Body of pancreas (tissue), 4 donors: ENCODE measurements around the gene ZNF516. TPM values are rescaled to one million over a fixed set of nuclear protein-coding genes. Genes with fewer than 3 reads are reported as not detected.

Source experiments
- ATAC-seq: fragments of 150-250 bp; one replicate; pipeline ENCODE4 v1.9.1; 2016
- DNase-seq, 4 donors: peaks; one replicate each; pipeline ENCODE4 v3.0.0-alpha.2; 2019
- H3K27ac ChIP-seq, 4 donors: fragments of 200-600 bp; sonication (generic); 1 replicate in 3 of 4; 2 replicates in 1 of 4; pipeline versions ENCODE4 v1.5.1 to v1.6.1; 2016 to 2019; ENCODE audit warnings: mild to moderate bottlenecking in 1 of 4, mixed read lengths in 1 of 4, moderate library complexity in 1 of 4
- H3K27me3 ChIP-seq, 2 donors: fragments of 200-600 bp; sonication (generic); one replicate each; pipeline ENCODE4 v1.6.0; 2016; ENCODE audit warnings: mild to moderate bottlenecking in 1 of 2
- H3K36me3 ChIP-seq, 2 donors: fragments of 200-600 bp; sonication (generic); replicated peaks in 1 of 2; 2 replicates each; pipeline ENCODE4 v1.5.1; 2016; ENCODE audit warnings: low read depth in 2 of 2; ENCODE audit not compliant: insufficient read depth in 1 of 2
- H3K4me1 ChIP-seq: fragments of 200-600 bp; sonication (generic); one replicate; pipeline ENCODE4 v1.6.0; 2016
- H3K4me3 ChIP-seq, 2 donors: fragments of 200-600 bp; sonication (generic); 1 replicate in 1 of 2; 2 replicates in 1 of 2; pipeline ENCODE4 v1.5.1; 2016 to 2019
- H3K9me3 ChIP-seq, 3 donors: fragments of 200-600 bp; sonication (generic); 1 replicate in 2 of 3; 2 replicates in 1 of 3; pipeline ENCODE4 v1.5.1; 2016
- CTCF ChIP-seq, 7 experiments: fragments of 450-650 bp in 4 of 7; fragments of 200-600 bp in 3 of 7; sonication (generic) in 3 of 7; IDR thresholded peaks; one replicate each; pipeline ENCODE4 v1.5.1; 2016 to 2019; ENCODE audit warnings: antibody characterized with exemption in 7 of 7
- POLR2A ChIP-seq, 3 donors: fragments of 450-650 bp; IDR thresholded peaks; one replicate each; pipeline ENCODE4 v1.6.1; 2016; ENCODE audit warnings: antibody characterized with exemption in 3 of 3, mild to moderate bottlenecking in 2 of 3
- WGBS, 2 donors: methylation state at CpG; one replicate each; pipeline ENCODE4 v1.1.5; 2017; 5-methylcytosine and 5-hydroxymethylcytosine counted together
- intact Hi-C: fragments of 100-400 bp; cut with DNase I; formaldehyde crosslinking; loops from one replicate; pipeline ENCODE4 v1.15.1; 2023
- total RNA-seq, 2 donors: library from RNA; depleted of rRNA; stranded (reverse); fragments of >200 nt; gene quantifications; one replicate each; pipeline ENCODE4 v1.1.0, GENCODE V29; 2016

ZNF516 gene
- total RNA-seq, 2 donors from 2014 or later = 13.5 to 16.5 TPM

- peaks cover 30% of the 10 kb centered on the region for H3K4me1 ChIP-seq
- 55 to 59% methylated on average over 8 to 11 of the region's 11 CpGs for WGBS, 2 donors
- H3K36me3 ChIP-seq = peaks cover 0 to 8% of the 10 kb centered on the region in 2 donors
- TF ChIP-seq POLR2A (IDR thresholded peaks at IDR 0.05) (no peak), CTCF (IDR thresholded peaks at IDR 0.05) (no peak)
- no peak overlapping the region for H3K4me3 ChIP-seq
- DNase-seq (no peak), ATAC-seq (peak; percentile 22)
- no peaks in the 10 kb centered on the region for H3K27me3 ChIP-seq
- peak overlapping the region in 1 of 4 donors; percentile 60 for H3K27ac ChIP-seq
- no peaks in the 10 kb centered on the region for H3K9me3 ChIP-seq
- intact Hi-C loops = no loop called here
These were observed 49.3 kb downstream of the ZNF516 start for GRCh38 chr18:76445741-76446232.

GRCh38 chr18:76445275-76445674 lies 49.8 kb downstream of the ZNF516 start:
- intact Hi-C loops = no loop called here
- Histone ChIP-seq H3K36me3 (peaks cover 0 to 10% of the 10 kb centered on the region in 2 donors), H3K27me3 (no peaks in the 10 kb centered on the region), H3K27ac (peak overlapping the region in 1 of 4 donors; percentile 60), H3K4me3 (no peak overlapping the region), H3K4me1 (peaks cover 30% of the 10 kb centered on the region), H3K9me3 (no peaks in the 10 kb centered on the region)
- no peak for ATAC-seq
- 58 to 61% methylated on average over 3 of the region's 3 CpGs for WGBS, 2 donors
- TF ChIP-seq POLR2A (IDR thresholded peaks at IDR 0.05) = no peak
- no peak for TF ChIP-seq CTCF (IDR thresholded peaks at IDR 0.05)
- DNase-seq = no peak

GRCh38 chr18:76444446-76445105 lies 50.5 kb downstream of the ZNF516 start:
- Histone ChIP-seq H3K4me3 (no peak overlapping the region), H3K27me3 (no peaks in the 10 kb centered on the region), H3K9me3 (no peaks in the 10 kb centered on the region), H3K4me1 (peaks cover 30% of the 10 kb centered on the region), H3K36me3 (peaks cover 0 to 10% of the 10 kb centered on the region in 2 donors), H3K27ac (no peak overlapping the region)
- intact Hi-C loops = no loop called here
- DNase-seq (no peak), ATAC-seq (no peak)
- no peak for TF ChIP-seq CTCF (IDR thresholded peaks at IDR 0.05)
- TF ChIP-seq POLR2A (IDR thresholded peaks at IDR 0.05) = no peak
- 76 to 80% methylated on average over 13 of the region's 13 CpGs for WGBS, 2 donors

- intact Hi-C loops = no loop called here
These were observed 51.3 kb downstream of the ZNF516 start for GRCh38 chr18:76443519-76444445.

More at GRCh38 chr18:76443519-76444445, 51.3 kb downstream of the ZNF516 start:
- H3K36me3 ChIP-seq = peaks cover 0 to 10% of the 10 kb centered on the region in 2 donors
- H3K9me3 ChIP-seq = no peaks in the 10 kb centered on the region
- no peak for ATAC-seq
- WGBS, 2 donors = 78 to 87% methylated on average over 14 to 18 of the region's 18 CpGs
- no peaks in the 10 kb centered on the region for H3K27me3 ChIP-seq
- H3K4me3 ChIP-seq = no peak overlapping the region
- DNase-seq = no peak
- TF ChIP-seq POLR2A (IDR thresholded peaks at IDR 0.05) (no peak), CTCF (IDR thresholded peaks at IDR 0.05) (no peak)
- peaks cover 24% of the 10 kb centered on the region for H3K4me1 ChIP-seq
- H3K27ac ChIP-seq = no peak overlapping the region
